GM23248 (cell line): ENCODE measurements around the gene SBF2. TPM values are rescaled to one million over a fixed set of nuclear protein-coding genes. Genes with fewer than 3 reads are reported as not detected.
A peak's percentile ranks its signal among the peaks of the same experiment; 100 is the strongest.

Experiments used
- DNase-seq: peaks from one replicate; pipeline ENCODE4 v3.0.0-alpha.2; 2015
- H2AFZ ChIP-seq: fragments of 200-600 bp; sonication (generic); 2 replicates; pipeline ENCODE4 v1.6.1; 2016; ENCODE audit warnings: antibody characterized with exemption
- H3F3A ChIP-seq: fragments of 200-600 bp; sonication (generic); 2 replicates; pipeline ENCODE4 v1.6.1; 2016; ENCODE audit warnings: mild to moderate bottlenecking, antibody characterized with exemption, mixed run types; ENCODE audit not compliant: insufficient read depth
- H3K27ac ChIP-seq: fragments of 200-600 bp; sonication (generic); 2 replicates; pipeline ENCODE4 v1.5.1; 2016; ENCODE audit warnings: mild to moderate bottlenecking
- H3K27me3 ChIP-seq: fragments of 200-600 bp; sonication (generic); replicated peaks from 2 replicates; pipeline ENCODE4 v1.6.1; 2016; ENCODE audit warnings: mild to moderate bottlenecking; ENCODE audit not compliant: insufficient read depth
- H3K36me3 ChIP-seq: fragments of 200-600 bp; sonication (generic); 2 replicates; pipeline ENCODE4 v1.6.1; 2016; ENCODE audit warnings: low read depth, mild to moderate bottlenecking
- H3K4me1 ChIP-seq: fragments of 200-600 bp; sonication (generic); 2 replicates; pipeline ENCODE4 v1.6.1; 2016; ENCODE audit warnings: mild to moderate bottlenecking; ENCODE audit not compliant: insufficient read depth
- H3K4me2 ChIP-seq: fragments of 200-600 bp; sonication (generic); one replicate; pipeline ENCODE4 v1.6.1; 2016; ENCODE audit warnings: mild to moderate bottlenecking; ENCODE audit not compliant: unreplicated experiment
- H3K4me3 ChIP-seq: fragments of 200-600 bp; sonication (generic); 2 replicates; pipeline ENCODE4 v1.5.1; 2016; ENCODE audit warnings: mild to moderate bottlenecking
- H3K79me2 ChIP-seq: fragments of 200-600 bp; sonication (generic); 2 replicates; pipeline ENCODE4 v1.6.1; 2016; ENCODE audit warnings: mild to moderate bottlenecking; ENCODE audit not compliant: insufficient read depth
- H3K9ac ChIP-seq: fragments of 200-600 bp; sonication (generic); 2 replicates; pipeline ENCODE4 v1.6.1; 2016; ENCODE audit warnings: mild to moderate bottlenecking
- H3K9me2 ChIP-seq: fragments of 200-600 bp; sonication (generic); 2 replicates; pipeline ENCODE4 v1.6.1; 2016; ENCODE audit warnings: mixed run types, mild to moderate bottlenecking, moderate library complexity; ENCODE audit not compliant: insufficient read depth
- H3K9me3 ChIP-seq: fragments of 200-600 bp; sonication (generic); one replicate; pipeline ENCODE4 v1.6.1; 2017; ENCODE audit warnings: low read depth
- H4K20me1 ChIP-seq: fragments of 200-600 bp; sonication (generic); 2 replicates; pipeline ENCODE4 v1.6.0; 2016; ENCODE audit not compliant: insufficient read depth
- EZH2 ChIP-seq: fragments of 200-600 bp; sonication (generic); IDR thresholded peaks from 2 replicates; pipeline ENCODE4 v1.6.1; 2018; ENCODE audit warnings: antibody characterized with exemption, mild to moderate bottlenecking; ENCODE audit not compliant: insufficient read depth, poor library complexity, severe bottlenecking
- EZH2phosphoT487 ChIP-seq: fragments of 200-600 bp; sonication (generic); IDR thresholded peaks from 2 replicates; pipeline ENCODE4 v1.6.1; 2018; ENCODE audit warnings: antibody characterized with exemption, moderate library complexity, mild to moderate bottlenecking, low read depth; ENCODE audit not compliant: insufficient read depth
- WGBS, 2 experiments: methylation state at CpG; one replicate each; pipeline ENCODE4 v1.1.6; 2015 to 2017; ENCODE audit warnings: low lambda C conversion rate in 2 of 2, low coverage in 1 of 2; ENCODE audit errors: missing lambda C conversion rate in 2 of 2; 5-methylcytosine and 5-hydroxymethylcytosine counted together
- in situ Hi-C: fragments of 300-500 bp; cut with MboI; formaldehyde crosslinking; loops from 2 replicates; pipeline ENCODE4 v1.15.0; 2020
- polyA plus RNA-seq: library from polyadenylated mRNA; unstranded; fragments of >200 nt; fragmentation: Nextera tagmentation; extraction: Ambion mirVana; gene quantifications from 2 replicates; pipeline ENCODE4 v1.2.1, GENCODE V29; 2016
- total RNA-seq: library from RNA; depleted of rRNA; stranded (reverse); fragments of >200 nt; shearing (Covaris generic); gene quantifications from 2 replicates; pipeline ENCODE4 v1.2.3, GENCODE V29; 2014

The SBF2 gene
- total and polyA plus RNA-seq, 2 experiments from 2014 or later: 21.9 to 32.7 TPM

- no peaks in the 10 kb centered on the region for H3K79me2 ChIP-seq
- DNase-seq: peak; percentile 36
- H3K4me2 ChIP-seq: no peak overlapping the region
- H3K27ac ChIP-seq: peak overlapping the region; percentile 82; the same call in 1 of the 2 replicates
- no peak overlapping the region for H3K4me3 ChIP-seq
- H3K27me3 ChIP-seq: no peaks in the 10 kb centered on the region
- peaks cover 16% of the 10 kb centered on the region for H3F3A ChIP-seq
- TF ChIP-seq EZH2phosphoT487: no peak
- TF ChIP-seq EZH2: no peak
- no peak overlapping the region for H2AFZ ChIP-seq
- peaks cover 14% of the 10 kb centered on the region; the same call in 1 of the 2 replicates for H3K36me3 ChIP-seq
- H3K4me1 ChIP-seq: peaks cover 22% of the 10 kb centered on the region
- H3K9me3 ChIP-seq: no peaks in the 10 kb centered on the region
- no peaks in the 10 kb centered on the region for H4K20me1 ChIP-seq
- in situ Hi-C loops: no loop called here
- no peaks in the 10 kb centered on the region for H3K9me2 ChIP-seq
- no peak overlapping the region for H3K9ac ChIP-seq
Observed at GRCh38 chr11:9814108-9814507, 479.9 kb downstream of the SBF2 start.

GRCh38 chr11:9808943-9809342 lies 485.1 kb downstream of the SBF2 start:
- Histone ChIP-seq H3K9me2 (no peaks in the 10 kb centered on the region; the same call in 1 of the 2 replicates), H3K36me3 (peaks cover 33% of the 10 kb centered on the region), H3K9ac (no peak overlapping the region), H3K4me3 (no peak overlapping the region), H3K27me3 (no peaks in the 10 kb centered on the region), H3F3A (peaks cover 3% of the 10 kb centered on the region), H3K9me3 (no peaks in the 10 kb centered on the region), H2AFZ (no peak overlapping the region), H3K4me2 (no peak overlapping the region), H3K79me2 (no peaks in the 10 kb centered on the region), H4K20me1 (no peaks in the 10 kb centered on the region), H3K27ac (no peak overlapping the region), H3K4me1 (peaks cover 8% of the 10 kb centered on the region)
- in situ Hi-C loops: no loop called here
- no peak for TF ChIP-seq EZH2phosphoT487
- no peak for TF ChIP-seq EZH2
- 93 to 95% methylated on average over 7 of the region's 7 CpGs for WGBS, 2 experiments
- DNase-seq: no peak

- no peak overlapping the region for H3K9ac ChIP-seq
- 88 to 89% methylated on average over 4 of the region's 4 CpGs for WGBS, 2 experiments
- in situ Hi-C loops: no loop called here
- H3K9me2 ChIP-seq: no peaks in the 10 kb centered on the region; the same call in 1 of the 2 replicates
- H2AFZ ChIP-seq: no peak overlapping the region
- H3K36me3 ChIP-seq: peaks cover 27% of the 10 kb centered on the region
- no peaks in the 10 kb centered on the region for H3K9me3 ChIP-seq
- no peaks in the 10 kb centered on the region for H3K79me2 ChIP-seq
- no peaks in the 10 kb centered on the region for H3K27me3 ChIP-seq
- DNase-seq: no peak
- H3K4me1 ChIP-seq: peaks cover 26% of the 10 kb centered on the region
- TF ChIP-seq EZH2phosphoT487: no peak
- no peak for TF ChIP-seq EZH2
- no peak overlapping the region for H3K27ac ChIP-seq
- no peaks in the 10 kb centered on the region for H4K20me1 ChIP-seq
- no peak overlapping the region for H3K4me3 ChIP-seq
- H3K4me2 ChIP-seq: no peak overlapping the region
- H3F3A ChIP-seq: peaks cover 20% of the 10 kb centered on the region
Observed at GRCh38 chr11:9806946-9807687, 486.9 kb downstream of the SBF2 start.

GRCh38 chr11:9804419-9804902 lies 489.6 kb downstream of the SBF2 start:
- Histone ChIP-seq H3K27ac (peak overlapping the region; percentile 90), H2AFZ (no peak overlapping the region), H3K4me3 (no peak overlapping the region), H3K4me1 (peaks cover 50% of the 10 kb centered on the region), H3K79me2 (no peaks in the 10 kb centered on the region), H3K27me3 (no peaks in the 10 kb centered on the region), H3F3A (peaks cover 39% of the 10 kb centered on the region), H3K9me2 (no peaks in the 10 kb centered on the region; the same call in 1 of the 2 replicates), H4K20me1 (no peaks in the 10 kb centered on the region), H3K36me3 (peaks cover 20% of the 10 kb centered on the region), H3K9ac (0 out of 2 replicates have a peak overlapping the region, but pooled peaks have one; percentile 55), H3K9me3 (no peaks in the 10 kb centered on the region), H3K4me2 (peak overlapping the region; percentile 36)
- TF ChIP-seq EZH2phosphoT487: no peak
- no peak for TF ChIP-seq EZH2
- no peak for DNase-seq
- in situ Hi-C loops: no loop called here
- 60 to 67% methylated on average over 2 of the region's 2 CpGs for WGBS, 2 experiments
